Fibroblast of gingiva (primary cell): ENCODE results near the gene CRBN.
A peak's percentile ranks its signal among the peaks of the same experiment; 100 is the strongest.

Experiments
- DNase-seq: peaks from one replicate; pipeline ENCODE4 v3.0.0-alpha.2; 2011; ENCODE audit warnings: low read depth

Gene CRBN

GRCh38 chr3:3179407-3180094, at the start of gene CRBN:
Gene CRBN (minus strand): TSS chr3:3179691. CDS start chr3:3179687, 4 bp downstream.
- DNase-seq = peak; percentile 77

DNA sequence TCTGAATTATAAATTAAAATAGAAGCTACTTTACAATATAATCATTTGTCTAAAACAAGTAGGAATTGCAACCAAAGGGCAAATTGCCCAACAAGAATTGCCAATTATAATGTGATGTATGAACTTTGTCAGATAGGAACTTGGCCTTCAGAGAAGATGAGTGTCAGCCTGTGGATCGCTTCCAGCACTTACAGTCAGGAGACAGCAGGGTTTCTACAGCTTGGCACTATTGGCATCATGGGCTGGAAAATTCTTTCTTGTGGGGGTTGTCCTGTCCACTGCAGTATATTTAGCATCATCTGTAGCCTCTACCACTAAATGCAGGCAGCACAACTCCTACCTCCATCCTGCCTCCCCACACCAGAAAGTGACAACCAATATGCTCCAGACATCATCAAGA, 48.1 kb upstream of the CRBN start:
- no peak for DNase-seq

GRCh38 chr3:3221528-3221927, 42.0 kb upstream of the CRBN start:
- DNase-seq = no peak

GRCh38 chr3:3216401-3216800, 36.9 kb upstream of the CRBN start:
- DNase-seq = no peak

DNA sequence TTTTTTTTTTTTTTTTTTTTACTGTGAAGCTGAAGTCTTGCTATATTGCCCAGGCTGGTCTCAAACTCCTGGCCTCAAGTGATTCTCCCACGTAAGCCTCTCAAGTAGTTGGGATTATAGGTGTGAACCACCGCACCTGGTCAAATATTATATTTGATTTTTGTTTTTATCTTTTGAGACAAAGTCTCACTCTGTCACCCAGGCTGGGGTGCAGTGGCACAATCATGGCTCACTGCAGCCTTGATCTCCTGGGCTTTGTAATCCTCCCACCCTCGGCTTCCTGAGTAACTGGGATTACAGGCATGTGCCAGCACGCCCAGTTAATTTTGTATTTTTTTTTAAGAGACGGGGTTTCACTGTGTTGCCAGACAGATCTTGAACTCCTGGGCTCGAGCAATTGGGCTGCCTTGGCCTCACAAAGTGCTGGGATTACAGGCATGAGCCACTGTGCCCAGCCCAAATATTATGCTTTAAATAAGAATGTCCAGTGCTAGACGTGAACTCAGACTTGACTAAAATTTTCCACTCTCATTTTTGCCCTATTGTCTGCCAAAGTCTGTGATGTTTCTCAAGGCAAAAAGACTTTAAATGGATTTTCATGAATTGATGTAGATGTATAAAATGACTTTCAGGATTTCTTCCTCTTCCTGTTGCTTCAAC, 33.4 kb upstream of the CRBN start:
- DNase-seq = no peak

- DNase-seq = no peak
These were observed 30.2 kb upstream of the CRBN start for GRCh38 chr3:3209714-3210113.

GRCh38 chr3:3209057-3209456, 29.6 kb upstream of the CRBN start:
- no peak for DNase-seq

GRCh38 chr3:3201611-3202010, 22.1 kb upstream of the CRBN start:
- no peak for DNase-seq

- DNase-seq = peak; percentile 53
These were observed 21.2 kb upstream of the CRBN start for GRCh38 chr3:3200632-3201212.

GRCh38 chr3:3199306-3199705, 19.8 kb upstream of the CRBN start:
- no peak for DNase-seq

DNA sequence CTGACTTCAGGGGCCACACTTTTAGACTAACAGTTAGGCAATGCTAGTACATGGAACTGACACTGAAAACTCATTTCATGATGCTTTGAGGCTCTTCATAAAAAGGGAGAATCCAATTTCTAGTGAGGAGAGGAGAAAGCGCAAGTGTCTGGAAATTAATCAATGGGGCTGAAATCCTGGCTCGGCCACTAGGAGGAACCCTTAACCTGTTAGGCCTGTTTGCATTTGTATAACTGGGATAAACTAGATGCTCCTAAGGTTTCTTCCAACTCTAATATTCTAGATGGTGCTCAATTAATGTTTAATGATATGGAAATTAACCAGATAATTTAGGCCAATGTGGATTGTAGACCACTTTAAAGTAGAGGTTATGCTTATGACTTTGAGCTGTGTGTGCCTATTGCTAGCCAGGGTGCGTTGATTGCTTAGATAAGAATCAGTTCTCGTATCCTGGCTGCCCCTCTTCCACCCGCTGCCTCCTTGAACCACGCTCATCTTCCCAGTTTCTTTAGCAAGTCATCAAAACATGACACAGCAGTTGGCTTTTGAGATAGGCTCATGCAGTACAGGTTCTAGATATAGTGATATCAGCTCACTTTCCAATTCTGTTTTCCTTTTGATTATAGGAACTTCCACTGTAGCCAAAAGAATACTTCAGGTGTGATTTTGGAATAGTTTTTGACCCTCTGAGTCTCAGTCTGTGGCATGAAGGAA, 16.8 kb upstream of the CRBN start:
- no peak for DNase-seq

DNA sequence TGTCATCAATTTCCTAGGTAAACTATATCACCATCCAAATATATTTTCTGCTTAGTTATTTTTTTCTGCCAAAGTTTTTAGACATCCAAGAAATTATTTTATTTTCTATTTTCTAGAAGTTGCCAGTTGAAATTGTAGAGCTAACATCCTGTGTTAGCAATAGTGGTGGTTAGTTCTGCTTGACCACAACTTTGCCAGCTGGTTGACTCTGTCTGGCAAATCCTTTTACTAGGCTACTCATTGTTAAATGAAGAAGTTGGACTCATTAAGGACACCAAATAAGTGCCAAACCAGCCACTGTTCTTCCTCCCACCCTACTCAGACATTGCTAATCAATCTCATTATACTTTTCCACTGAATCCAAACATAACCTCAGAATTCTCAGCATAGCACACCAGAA, 15.4 kb upstream of the CRBN start:
- no peak for DNase-seq

DNA sequence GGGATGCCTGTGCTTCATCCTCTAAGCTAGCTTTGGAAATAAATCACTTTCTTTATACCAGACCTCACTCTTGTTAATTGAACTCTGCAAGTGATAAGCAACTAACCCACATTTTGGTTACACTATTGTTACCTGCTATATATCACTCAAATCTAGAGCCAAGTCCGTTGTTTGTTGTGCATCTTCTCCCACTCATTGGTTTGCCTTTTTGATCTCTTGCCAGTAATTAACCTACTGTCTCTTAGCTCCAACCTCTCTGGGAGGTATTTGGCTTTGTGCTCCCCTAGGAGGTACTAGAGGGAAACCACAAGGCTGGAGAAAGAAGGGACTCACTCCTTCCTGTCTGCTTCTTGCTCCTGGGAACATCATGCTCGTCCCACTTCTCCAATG, 12.8 kb upstream of the CRBN start:
- no peak for DNase-seq

- DNase-seq = no peak
These were observed 12.3 kb upstream of the CRBN start for GRCh38 chr3:3191675-3192285.

DNA sequence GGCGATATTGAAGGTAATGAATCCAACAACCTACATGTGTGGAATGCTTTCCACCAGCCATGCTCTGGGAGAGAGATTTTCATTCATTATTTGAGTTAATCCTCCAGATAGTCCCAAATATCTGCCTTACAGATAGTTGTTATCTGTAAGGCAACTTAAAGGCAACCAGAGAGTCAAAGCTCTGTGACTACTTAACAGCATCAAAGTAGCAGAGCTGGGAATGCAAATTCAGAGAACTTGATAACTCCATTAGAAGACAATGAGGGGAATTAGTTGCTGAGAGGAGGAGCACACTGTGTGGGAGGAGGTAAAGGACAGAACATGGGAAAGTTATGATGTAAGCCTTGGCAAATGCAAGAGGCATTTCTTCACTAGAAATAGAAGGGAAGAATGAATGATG, 10.5 kb upstream of the CRBN start:
- DNase-seq = no peak

- DNase-seq = no peak
These were observed 9.7 kb upstream of the CRBN start for GRCh38 chr3:3189102-3189727.

DNA sequence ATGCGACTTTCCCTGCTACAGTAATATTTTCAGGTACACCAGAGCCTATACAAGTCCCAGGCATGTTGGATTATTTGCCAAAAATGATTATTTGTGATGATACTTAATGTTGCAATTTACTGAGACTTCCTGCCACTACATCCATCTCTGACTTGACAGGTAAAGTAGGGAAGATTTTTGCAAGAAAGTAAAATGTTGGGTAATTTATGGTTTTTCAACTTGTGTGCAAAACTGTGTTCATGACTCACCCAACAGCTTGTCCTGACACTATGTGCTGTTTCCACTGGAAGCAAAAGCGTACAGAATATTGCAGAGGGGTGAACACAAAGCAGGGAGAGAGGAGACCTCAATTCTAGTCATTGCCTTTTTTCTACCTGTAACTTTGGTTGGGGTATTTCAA, 5.4 kb upstream of the CRBN start:
- no peak for DNase-seq

DNA sequence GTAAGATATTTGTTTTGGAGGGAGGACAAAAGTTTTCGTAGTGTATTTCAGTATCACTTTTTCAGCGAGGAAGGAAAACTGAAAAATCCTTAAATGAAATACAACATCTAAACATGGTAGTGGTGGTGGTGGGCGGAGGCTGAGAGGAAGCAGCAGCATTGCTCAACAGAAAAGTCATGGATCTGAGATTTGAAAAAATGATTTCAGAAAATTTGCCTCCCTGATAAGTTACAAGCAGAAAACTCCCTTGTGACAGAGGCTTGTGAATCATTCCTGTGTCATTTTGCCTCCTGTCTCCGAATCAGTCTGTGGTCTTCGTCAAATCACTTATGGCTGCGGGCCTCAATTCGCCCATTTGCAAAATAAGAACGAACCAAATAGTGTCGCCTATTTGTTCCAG, 965 bp upstream of the CRBN start:
- no peak for DNase-seq

GRCh38 chr3:3178498-3179328, 778 bp downstream of the CRBN start:
- no peak for DNase-seq

DNA sequence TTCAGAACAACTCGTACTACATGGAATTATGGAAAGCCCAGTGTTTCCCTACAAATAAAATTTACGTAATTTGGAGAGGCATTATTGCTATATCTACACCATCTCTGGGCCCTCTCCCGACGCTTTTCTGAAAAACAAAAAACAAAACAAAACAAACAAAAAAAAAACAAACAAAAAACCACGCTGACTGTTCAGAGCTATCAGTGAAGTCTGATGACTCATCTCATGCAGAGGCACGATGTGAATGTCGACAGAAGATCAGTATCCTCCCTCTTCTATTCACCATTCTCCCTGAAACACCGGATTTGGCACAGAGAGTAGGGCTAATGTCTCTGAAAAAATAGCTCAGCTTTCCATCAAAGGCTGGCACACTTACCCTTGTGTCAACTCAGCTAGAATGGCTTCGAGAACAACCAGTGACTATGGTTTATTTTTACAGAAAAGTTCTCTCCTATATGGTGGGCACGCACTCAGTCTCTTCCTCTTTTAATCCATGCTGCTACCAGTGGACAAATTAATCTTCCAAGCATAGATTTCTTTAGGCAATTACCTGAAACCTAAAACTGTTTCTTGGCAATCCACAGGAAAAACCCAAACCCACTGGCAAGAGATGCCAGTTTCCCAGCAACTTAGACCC, 1.5 kb downstream of the CRBN start:
- DNase-seq = no peak

DNA sequence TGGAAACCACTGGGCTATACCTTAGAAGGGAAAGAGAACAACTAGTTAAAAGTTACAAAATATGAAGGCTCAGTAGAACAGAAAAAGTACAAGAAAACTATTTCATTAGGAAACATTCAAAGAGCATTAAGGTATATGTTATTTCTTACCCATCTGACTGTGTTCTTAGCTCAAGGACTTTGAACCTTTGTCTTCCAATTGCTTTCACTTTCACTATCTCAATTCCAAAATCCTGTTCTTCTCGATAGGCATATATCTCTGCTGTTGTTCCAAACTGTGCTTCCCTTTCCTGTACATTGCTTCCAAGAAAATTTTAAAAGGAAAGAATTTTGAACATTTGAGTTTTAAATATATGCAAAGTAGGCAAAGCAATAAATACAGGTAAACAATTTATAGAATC, 6.9 kb downstream of the CRBN start:
- DNase-seq = no peak
